ENCODE measurements around the gene DBN1.

Gene DBN1

GRCh38 chr5:177442066-177442826 lies 31.2 kb downstream of the DBN1 start:
- DNase-seq: no peak

GRCh38 chr5:177440990-177441780 lies 32.2 kb downstream of the DBN1 start:
- DNase-seq: no peak

- DNase-seq: peak; percentile 59 to 61
Measured at GRCh38 chr5:177440211-177440989, 33.0 kb downstream of the DBN1 start.

GRCh38 chr5:177439518-177440053 lies 33.8 kb downstream of the DBN1 start:
- no peak for DNase-seq

DNA sequence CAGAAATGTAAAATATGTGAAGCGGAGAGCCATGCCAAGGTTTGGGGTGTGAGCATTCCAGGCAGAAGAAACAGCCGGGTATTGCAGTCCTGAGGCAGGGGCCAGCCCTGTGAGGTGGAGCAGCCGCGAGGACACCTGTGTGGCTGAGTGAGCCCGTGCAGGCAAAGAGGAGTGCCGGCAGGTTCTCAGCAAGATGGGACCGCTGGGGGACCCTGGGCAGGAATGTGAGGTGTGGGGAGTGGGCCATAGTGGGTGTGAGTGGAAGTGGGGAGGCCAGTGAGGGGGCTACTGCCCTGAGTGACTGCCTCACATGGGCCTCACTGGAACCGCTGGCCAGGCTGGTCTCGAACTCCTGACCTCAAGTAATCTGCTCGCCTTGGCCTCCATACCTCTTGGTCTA lies 35.0 kb downstream of the DBN1 start:
- DNase-seq: no peak

GRCh38 chr5:177437623-177438022 lies 35.8 kb downstream of the DBN1 start:
- DNase-seq: no peak

- no peak for DNase-seq
Measured at GRCh38 chr5:177435847-177436536, 37.4 kb downstream of the DBN1 start.

GRCh38 chr5:177434942-177435738 lies 38.3 kb downstream of the DBN1 start:
- no peak for DNase-seq

DNA sequence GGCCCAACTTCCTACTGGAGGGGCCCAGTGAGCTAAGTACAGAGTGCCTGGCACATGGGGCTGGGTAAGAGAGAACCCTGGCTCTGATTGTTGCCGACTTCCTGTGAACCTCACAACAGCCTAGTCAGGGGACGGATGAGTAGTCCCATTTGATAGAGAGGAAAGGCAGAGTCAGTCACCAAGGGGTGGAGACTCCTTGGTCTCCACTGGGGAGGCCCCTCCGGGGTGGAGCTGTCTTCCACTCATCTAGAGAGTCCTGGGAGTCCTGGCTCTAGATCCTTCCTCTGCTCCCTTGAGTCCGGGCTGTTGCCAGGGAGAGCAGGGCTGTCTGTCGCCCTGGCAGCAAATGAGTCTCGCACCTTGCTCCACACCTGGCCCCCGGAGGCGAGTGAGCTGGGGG lies 39.0 kb downstream of the DBN1 start:
- peak; percentile 61 to 68 for DNase-seq

- no peak for DNase-seq
Measured at GRCh38 chr5:177433658-177434217, 39.7 kb downstream of the DBN1 start.

- no peak for DNase-seq
Measured at GRCh38 chr5:177432839-177433657, 40.4 kb downstream of the DBN1 start.

- peak; percentile 44 to 49 for DNase-seq
Measured at GRCh38 chr5:177432143-177432838, 41.1 kb downstream of the DBN1 start.

GRCh38 chr5:177431317-177432142 lies 41.9 kb downstream of the DBN1 start:
- peak in 1 of 2 donors; percentile 46 for DNase-seq

- DNase-seq: no peak
Measured at GRCh38 chr5:177430972-177431316, 42.5 kb downstream of the DBN1 start.

DNA sequence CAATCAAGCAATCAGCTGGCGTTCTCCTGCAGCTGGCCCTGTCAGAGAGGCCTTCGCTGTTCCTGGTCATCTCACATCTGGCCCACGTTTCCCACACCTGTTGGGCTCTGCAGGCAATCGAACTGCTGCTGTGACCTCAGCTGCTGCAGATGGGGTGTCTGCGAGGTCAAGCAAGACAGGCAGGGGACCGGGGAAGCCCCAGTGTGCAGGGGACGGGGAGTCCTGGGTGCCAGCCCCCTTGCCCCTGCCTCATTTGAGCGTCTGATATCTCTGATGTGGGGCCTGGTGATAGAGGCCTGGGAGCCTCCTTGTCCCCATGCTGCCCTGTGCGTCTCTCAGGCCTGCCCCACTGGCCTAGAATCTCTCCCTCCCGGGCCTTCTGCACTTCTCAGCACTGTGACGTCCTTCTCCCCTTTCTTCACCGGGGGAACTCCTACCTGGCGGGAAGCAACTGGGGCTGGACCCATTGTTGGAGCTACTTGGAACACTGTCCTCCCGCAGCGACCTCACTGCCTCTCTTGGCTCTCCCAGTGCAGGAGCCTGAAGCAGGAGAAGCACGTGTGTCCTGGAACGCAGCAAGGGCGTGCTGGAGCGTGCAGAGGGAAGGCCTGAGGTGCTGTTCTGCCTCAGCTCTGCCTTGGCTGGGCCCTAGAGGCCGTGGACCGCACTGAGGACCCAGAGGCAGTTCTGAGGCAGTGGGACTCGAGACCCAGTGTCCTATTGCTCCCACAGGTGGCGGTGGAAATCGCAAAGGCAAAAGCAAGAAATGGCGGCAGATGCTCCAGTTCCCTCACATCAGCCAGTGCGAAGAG lies 43.1 kb downstream of the DBN1 start:
- no peak for DNase-seq

DNA sequence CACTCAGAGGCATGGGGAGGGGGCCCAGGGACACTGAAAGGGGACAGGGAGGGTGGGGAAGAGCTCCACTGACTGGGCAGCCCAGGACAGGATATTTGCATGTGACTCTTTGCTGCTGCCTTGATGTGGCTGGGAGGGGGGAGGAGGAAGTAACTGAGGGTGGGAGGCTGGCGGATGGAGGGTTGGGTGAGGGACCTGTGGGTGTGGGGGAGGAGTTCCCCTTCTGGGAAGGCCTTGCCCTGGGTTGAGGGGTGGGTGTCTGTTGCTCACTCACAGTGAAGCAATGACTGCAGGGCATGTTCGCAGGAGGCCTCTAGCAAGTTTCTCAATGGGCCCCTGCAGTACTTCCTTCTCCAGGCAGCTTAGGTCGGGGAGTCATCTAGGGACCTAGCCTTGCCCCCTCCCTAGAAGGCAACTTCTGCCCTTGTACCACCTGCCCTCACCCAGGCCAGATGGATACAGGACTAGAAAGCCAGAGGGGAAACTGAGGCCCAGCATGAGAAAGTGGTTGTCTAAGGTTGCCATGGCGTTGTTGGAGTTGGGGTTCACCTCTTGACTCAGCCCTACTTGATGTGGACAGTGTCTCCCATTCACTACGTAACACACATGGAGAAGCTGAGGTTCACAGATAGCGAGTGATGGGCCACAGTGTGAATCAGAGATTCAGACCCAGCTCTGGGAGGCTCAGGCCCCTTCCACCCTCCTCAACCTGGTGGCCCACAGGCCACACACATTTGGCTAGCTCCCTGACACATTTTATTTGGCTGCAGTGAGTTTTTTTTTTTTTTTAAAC lies 44.0 kb downstream of the DBN1 start:
- DNase-seq: peak; percentile 89 to 91

DNA sequence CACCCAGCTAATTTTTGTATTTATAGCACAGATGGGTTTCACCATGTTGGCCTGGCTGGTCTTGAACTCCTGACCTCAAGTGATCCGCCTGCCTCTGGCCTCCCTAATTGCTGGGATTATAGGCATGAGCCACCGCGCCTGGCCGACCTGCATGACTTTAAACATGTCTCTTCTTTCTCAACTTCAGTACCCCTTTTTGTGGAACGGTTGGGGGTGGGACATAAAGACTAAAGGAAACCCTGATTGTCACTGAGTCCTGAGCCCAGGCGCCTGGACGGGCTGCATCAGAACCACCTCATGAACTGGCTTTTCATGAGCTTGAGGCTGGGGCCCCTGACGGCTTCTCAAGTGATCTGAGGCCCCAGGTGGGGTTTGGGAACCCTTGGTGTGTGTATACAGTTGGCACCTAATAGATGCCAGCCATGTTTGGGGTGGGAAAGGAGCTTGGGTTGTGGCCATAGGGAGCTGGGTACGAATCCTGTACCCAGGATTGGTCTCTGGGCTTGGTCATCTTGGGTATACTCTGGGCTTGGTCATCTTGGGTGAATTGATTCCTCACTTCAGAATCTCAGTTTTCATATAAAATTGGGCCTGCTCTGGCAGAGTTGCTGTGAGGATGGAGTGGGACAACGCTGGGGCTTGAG lies 44.7 kb downstream of the DBN1 start:
- no peak for DNase-seq
